Choroid plexus epithelial cell (primary cell): ENCODE results near the gene MST1.

Experiments used
- DNase-seq: peaks from one replicate; pipeline ENCODE4 v3.0.0-alpha.2; 2010; ENCODE audit warnings: low read depth
- H3K4me3 ChIP-seq: 2 replicates; pipeline ENCODE4 v1.5.1; 2011; ENCODE audit warnings: low read depth, mild to moderate bottlenecking, control low read depth, low read length, moderate library complexity
- TF ChIP-seq, protein P1 (sequence below): conservative IDR thresholded peaks from 2 replicates; pipeline ENCODE4 v1.5.1; 2011; ENCODE audit warnings: low read depth, mild to moderate bottlenecking, control low read depth, inconsistent platforms, low read length, moderate library complexity

The MST1 gene

DNA sequence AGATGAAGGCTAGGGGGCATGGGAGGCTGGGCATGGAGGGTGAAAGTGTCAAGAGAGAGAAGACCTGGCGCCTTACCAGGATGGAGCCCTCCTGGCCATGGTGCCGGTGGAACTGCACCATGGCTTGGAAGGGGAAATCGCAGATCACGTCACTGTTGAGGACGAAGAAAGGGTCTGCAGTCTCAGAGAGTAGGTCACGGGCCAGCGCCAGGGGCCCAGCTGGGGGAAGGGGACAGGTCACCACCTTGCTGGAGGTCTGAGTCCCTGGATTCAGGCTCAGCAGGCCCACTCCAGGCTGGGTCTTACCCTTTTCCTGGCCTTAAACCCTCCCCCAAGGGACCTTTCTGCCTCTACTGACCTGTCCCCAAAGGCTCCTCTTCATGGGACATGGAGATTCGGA, 33.6 kb upstream of the MST1 start:
- no peak for DNase-seq
- TF ChIP-seq, protein P1, sequence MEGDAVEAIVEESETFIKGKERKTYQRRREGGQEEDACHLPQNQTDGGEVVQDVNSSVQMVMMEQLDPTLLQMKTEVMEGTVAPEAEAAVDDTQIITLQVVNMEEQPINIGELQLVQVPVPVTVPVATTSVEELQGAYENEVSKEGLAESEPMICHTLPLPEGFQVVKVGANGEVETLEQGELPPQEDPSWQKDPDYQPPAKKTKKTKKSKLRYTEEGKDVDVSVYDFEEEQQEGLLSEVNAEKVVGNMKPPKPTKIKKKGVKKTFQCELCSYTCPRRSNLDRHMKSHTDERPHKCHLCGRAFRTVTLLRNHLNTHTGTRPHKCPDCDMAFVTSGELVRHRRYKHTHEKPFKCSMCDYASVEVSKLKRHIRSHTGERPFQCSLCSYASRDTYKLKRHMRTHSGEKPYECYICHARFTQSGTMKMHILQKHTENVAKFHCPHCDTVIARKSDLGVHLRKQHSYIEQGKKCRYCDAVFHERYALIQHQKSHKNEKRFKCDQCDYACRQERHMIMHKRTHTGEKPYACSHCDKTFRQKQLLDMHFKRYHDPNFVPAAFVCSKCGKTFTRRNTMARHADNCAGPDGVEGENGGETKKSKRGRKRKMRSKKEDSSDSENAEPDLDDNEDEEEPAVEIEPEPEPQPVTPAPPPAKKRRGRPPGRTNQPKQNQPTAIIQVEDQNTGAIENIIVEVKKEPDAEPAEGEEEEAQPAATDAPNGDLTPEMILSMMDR: no peak
- peak overlapping the region; percentile 79 for H3K4me3 ChIP-seq

DNA sequence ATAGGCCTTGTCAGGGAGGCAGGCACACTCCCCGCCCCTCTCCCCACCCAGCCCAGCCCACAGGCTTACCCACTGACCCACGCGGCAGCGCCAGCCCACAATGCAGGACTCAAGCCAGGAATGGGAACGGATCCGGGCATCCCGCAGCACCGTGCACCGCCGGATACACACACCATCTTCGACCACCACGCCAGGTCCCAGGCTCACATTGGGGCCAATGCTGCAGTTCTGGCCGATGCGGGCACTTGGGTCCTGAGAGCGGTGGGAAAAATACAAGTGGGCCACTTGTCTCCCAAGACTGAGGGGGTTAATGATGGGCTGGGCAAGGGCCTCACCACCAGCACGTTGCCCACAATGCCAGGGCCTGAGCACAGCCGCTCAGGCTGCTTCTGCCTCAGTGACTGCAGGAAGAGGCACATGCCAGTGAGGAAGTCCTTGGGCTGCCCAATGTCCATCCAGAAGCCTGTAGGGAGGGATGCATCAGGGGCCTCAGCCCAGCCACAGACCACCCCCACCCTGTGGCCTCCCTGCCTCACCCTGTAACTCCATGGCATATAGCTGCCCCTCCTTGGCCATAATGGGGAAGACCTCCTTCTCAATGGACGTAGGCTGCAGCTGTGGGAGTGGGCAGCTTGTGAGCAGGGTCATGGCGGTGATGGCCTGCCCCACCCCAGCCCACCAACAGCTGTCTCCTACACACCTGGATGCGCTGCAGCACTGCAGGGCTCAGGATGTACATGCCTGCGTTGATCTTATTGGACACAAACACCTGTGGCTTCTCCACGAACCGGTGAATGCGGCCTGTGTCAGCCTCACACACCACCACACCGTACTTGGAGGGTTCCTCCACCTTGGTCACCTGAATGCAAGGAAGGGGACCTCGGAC, 32.9 kb upstream of the MST1 start:
- DNase-seq: no peak
- H3K4me3 ChIP-seq: peak overlapping the region; percentile 79
- TF ChIP-seq, protein P1: no peak

DNA sequence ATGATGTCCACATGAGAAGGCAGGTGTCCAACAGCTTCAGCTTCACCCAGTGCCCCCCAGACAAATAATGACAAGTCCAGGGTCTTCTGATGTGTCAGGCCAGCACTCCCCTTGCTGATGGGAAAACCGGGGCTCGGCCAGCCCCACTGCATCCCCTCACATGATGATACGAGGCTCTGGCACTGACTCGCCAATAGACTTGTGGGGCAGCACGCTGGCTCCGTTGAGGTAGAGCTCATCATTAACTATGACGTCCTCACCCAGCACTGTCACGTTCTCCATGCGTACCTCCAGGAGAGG, 32.3 kb upstream of the MST1 start:
- TF ChIP-seq, protein P1: no peak
- H3K4me3 ChIP-seq: no peak overlapping the region
- no peak for DNase-seq

DNA sequence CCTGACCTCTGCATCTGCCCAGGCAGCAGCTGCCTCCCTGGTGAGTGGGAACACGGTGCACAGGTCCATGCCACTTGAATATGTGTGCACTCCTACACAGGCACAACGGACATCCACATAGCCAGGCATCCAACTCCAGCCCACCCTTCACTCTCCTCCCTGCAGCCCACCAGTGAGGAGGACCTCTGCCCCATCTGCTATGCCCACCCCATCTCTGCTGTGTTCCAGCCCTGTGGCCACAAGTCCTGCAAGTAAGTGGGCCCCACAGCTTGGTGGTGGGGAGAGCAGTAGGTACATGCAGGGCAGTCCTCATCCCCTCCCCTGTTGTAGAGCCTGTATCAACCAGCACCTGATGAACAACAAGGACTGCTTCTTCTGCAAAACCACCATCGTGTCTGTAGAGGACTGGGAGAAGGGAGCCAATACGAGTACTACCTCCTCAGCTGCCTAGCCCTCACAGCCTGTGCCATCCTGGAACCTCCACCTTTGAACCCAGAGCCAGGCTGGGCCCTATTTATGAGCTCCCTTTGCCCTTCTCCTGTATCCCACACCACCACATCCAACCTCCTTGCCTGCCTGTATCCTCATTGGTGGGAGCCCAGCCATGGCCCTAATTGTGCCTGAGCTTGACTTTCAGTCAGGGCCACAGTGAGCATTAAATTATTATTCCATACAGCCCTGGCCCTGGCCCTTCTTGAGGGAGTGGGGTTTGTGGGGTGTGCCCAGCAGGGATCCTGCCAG, 31.8 kb upstream of the MST1 start:
- TF ChIP-seq, protein P1: no peak
- no peak overlapping the region for H3K4me3 ChIP-seq
- DNase-seq: no peak

DNA sequence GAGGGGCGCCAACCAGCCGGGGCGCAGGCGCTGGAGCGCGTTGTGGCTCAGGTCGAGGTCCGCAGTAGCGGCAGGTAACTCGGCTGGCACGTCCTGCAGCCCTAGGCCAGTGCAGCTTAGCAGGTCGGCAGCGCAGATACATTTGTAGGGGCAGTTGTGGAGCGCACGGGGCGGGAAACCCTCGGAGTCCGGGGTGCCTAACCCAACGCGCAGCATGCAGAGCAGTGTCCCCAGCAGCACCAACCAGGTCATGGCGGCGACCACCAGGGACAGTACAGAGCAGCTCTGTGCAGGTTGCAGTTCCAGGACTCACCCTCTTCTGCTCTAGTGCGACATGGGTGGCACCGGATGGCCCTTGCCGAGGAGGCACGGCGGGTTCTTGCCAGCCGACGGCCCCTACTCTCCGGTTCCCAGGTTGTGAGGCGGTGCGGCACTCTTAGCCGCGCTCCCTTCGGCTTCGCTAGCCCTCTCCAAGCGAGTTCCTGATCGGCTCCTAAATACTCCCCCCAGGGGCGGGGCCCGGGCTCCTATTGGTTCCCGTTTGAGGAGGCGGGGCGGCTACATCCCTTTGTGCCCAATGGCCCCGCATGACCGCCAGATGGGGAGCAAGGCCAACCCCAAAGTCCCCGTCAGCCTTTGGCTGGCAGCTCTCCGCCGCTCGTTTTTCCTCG, 30.1 kb upstream of the MST1 start, which contains the start of gene AMIGO3:
AMIGO3 (minus strand) TSS at position 471 of the 671 bp plus-strand sequence; CDS start at position 252, 219 bp downstream.
- DNase-seq: peak; percentile 93
- peak within 1 kb of the TSS; percentile 58 for H3K4me3 ChIP-seq
- TF ChIP-seq, protein P1: peak; percentile 54

DNA sequence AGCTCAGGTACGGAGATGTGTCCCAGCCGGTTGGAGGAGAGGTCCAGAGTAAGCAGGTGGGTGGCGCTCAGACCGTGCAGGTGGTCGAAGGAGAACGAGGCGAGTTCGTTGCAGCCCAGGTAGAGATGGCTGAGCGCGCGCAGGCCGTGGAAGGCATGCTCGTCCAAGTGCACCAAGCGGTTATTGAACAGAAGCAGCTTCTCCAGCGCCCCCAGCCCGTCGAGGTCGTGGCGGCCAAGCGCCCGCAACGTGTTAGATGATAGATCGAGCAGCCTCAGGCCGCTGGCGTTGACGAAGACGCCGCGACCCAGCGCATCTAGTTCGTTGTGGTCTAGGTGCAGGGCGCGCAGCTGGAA, 29.6 kb upstream of the MST1 start:
- TF ChIP-seq, protein P1: no peak
- H3K4me3 ChIP-seq: peak overlapping the region; percentile 58
- DNase-seq: no peak
